OCI-LY1 (cell line): Measurements from ENCODE around the gene FGD3.

Source experiments
- CTCF ChIP-seq: fragments of 200-600 bp; sonication (generic), shearing (Covaris generic); IDR thresholded peaks from 2 replicates; pipeline ENCODE4 v1.5.1; 2017; ENCODE audit warnings: mild to moderate bottlenecking, antibody characterized with exemption, low read length, moderate library complexity, mixed read lengths
- EZH2 ChIP-seq: fragments of 200-600 bp; sonication (generic), shearing (Covaris generic); IDR thresholded peaks from 2 replicates; pipeline ENCODE4 v1.8.0; 2017; ENCODE audit warnings: borderline replicate concordance, mixed run types, mild to moderate bottlenecking, antibody characterized with exemption, low read length, moderate library complexity, mixed read lengths

- TF ChIP-seq CTCF (no peak), EZH2 (no peak)
Observed at GRCh38 chr9:92965759-92966517, 18.6 kb downstream of the FGD3 start.
